H1 (cell line): Measurements from ENCODE around the gene HLF.

ENCODE experiments used
- CHD7 ChIP-seq: fragments of 300-600 bp; sonication (generic); IDR thresholded peaks from 2 replicates; pipeline ENCODE4 v1.7.1; 2012; ENCODE audit warnings: low read length, moderate library complexity, mild to moderate bottlenecking, inconsistent platforms; ENCODE audit not compliant: insufficient replicate concordance
- CTCF ChIP-seq, 3 experiments: IDR thresholded peaks; 1 replicate in 2 of 3; 2 replicates in 1 of 3; pipeline versions ENCODE4 v1.5.1 to v1.6.1; 2011; ENCODE audit warnings: low read length in 3 of 3, mild to moderate bottlenecking in 3 of 3, inconsistent platforms in 2 of 3, low read depth in 1 of 3, moderate library complexity in 1 of 3; ENCODE audit not compliant: insufficient read depth in 1 of 3; ENCODE audit errors: control extremely low read depth in 1 of 3
- EGR1 ChIP-seq: IDR thresholded peaks from 2 replicates; pipeline ENCODE4 v1.6.1; 2011; ENCODE audit warnings: low read depth, low read length, borderline replicate concordance
- EP300 ChIP-seq, 2 experiments: IDR thresholded peaks; 1 replicate in 1 of 2; 2 replicates in 1 of 2; pipeline ENCODE4 v1.6.1; 2011 to 2012; ENCODE audit warnings: low read depth in 2 of 2, low read length in 2 of 2, mild to moderate bottlenecking in 2 of 2, borderline replicate concordance in 1 of 2, inconsistent platforms in 1 of 2, moderate library complexity in 1 of 2
- EZH2 ChIP-seq: fragments of 200-600 bp; sonication (generic); IDR thresholded peaks from 2 replicates; pipeline ENCODE4 v1.7.1; 2012; ENCODE audit warnings: low read depth, mild to moderate bottlenecking, moderate library complexity, low read length, inconsistent platforms; ENCODE audit not compliant: severe bottlenecking
- JUND ChIP-seq: IDR thresholded peaks from 2 replicates; pipeline ENCODE4 v1.6.1; 2011; ENCODE audit warnings: mild to moderate bottlenecking, improper control_type of control experiment, low read length
- NRF1 ChIP-seq: IDR thresholded peaks from 2 replicates; pipeline ENCODE4 v1.6.1; 2011; ENCODE audit warnings: mild to moderate bottlenecking, low read depth, low read length, improper control_type of control experiment
- POLR2A ChIP-seq, 2 experiments: IDR thresholded peaks; 1 replicate in 1 of 2; 2 replicates in 1 of 2; pipeline ENCODE4 v1.6.1; 2011; ENCODE audit warnings: low read depth in 2 of 2, low read length in 2 of 2, mild to moderate bottlenecking in 2 of 2; ENCODE audit errors: control extremely low read depth in 1 of 2
- POLR2AphosphoS5 ChIP-seq: IDR thresholded peaks from 2 replicates; pipeline ENCODE4 v1.6.1; 2011; ENCODE audit warnings: low read depth, low read length
- SRF ChIP-seq: IDR thresholded peaks from 2 replicates; pipeline ENCODE4 v1.6.1; 2011; ENCODE audit warnings: mild to moderate bottlenecking, low read depth, low read length, moderate library complexity
- TAF7 ChIP-seq: optimal IDR thresholded peaks from 2 replicates; pipeline ENCODE3; 2011; ENCODE audit warnings: low read depth, mild to moderate bottlenecking, inconsistent platforms, low read length, moderate library complexity, borderline replicate concordance
- ZNF274 ChIP-seq: IDR thresholded peaks from 2 replicates; pipeline ENCODE4 v1.7.0; 2012; ENCODE audit warnings: low read length, borderline replicate concordance; ENCODE audit errors: extremely low read depth

- TF ChIP-seq POLR2A (IDR thresholded peaks at IDR 0.05; ENCODE audit: control extremely low read depth in 1 of 2, low read depth in 2 of 2, low read length in 2 of 2) (no peak), TAF7 (no peak), CHD7 (no peak), CTCF (IDR thresholded peaks at IDR 0.05; ENCODE audit: control extremely low read depth in 1 of 3, insufficient read depth in 1 of 3, low read depth in 1 of 3, low read length in 3 of 3) (no peak), NRF1 (no peak), SRF (no peak), EZH2 (no peak), EGR1 (no peak), EP300 (IDR thresholded peaks at IDR 0.05; ENCODE audit: borderline replicate concordance in 1 of 2, low read depth in 2 of 2, low read length in 2 of 2) (no peak), ZNF274 (no peak), POLR2AphosphoS5 (no peak), JUND (no peak)
These were observed 39.6 kb downstream of the HLF start for GRCh38 chr17:55304171-55304859.
